ENCODE results near the gene TRIM65. TPM values are rescaled to one million over a fixed set of nuclear protein-coding genes. Genes with fewer than 3 reads are reported as not detected.

The TRIM65 gene
- total RNA-seq, 4 donors from 2014 or later = 16.5 to 26.1 (median 22.3) TPM

- peak within 1 kb of the TSS; percentile 95 to 99 (median 96) for H3K27ac ChIP-seq
- ATAC-seq (peak; percentile 79 to 80), DNase-seq (peak; percentile 100)
- TF ChIP-seq POLR2A (IDR thresholded peaks at IDR 0.05) = peak; percentile 96 to 100
- peak; percentile 54 to 79 (median 61) for TF ChIP-seq CTCF (IDR thresholded peaks at IDR 0.05 in 4 of 5, conservative IDR thresholded peaks at IDR 0.05 in 1 of 5)
- peaks cover 0 to 11% of the 10 kb centered on the region in 2 donors for H3K36me3 ChIP-seq
- H3K4me1 ChIP-seq = peaks cover 39 to 41% of the 10 kb centered on the region in 2 donors
- intact Hi-C loops (cut with DNase I; ENCODE audit: low total_unique reads) = loop anchor here (1.0 to 10.0 kb wide), 5 partner anchors 22 to 389 kb away; partner anchors contain the start of genes RNF157, TRIM65 and UNK
- in situ Hi-C loops (cut with MboI; ENCODE audit: low sequenced_read_pairs in 4 of 4) = loop anchor here in 1 of 4 donors (5.0 kb wide), 1 partner anchor 78 kb away; a partner anchor contains a TSS
- H3K9me3 ChIP-seq = no peaks in the 10 kb centered on the region
- no peaks in the 10 kb centered on the region for H3K27me3 ChIP-seq
- H3K4me3 ChIP-seq = peak within 1 kb of the TSS; percentile 63 to 85 (median 78)
Measured at GRCh38 chr17:75855310-75856061, 41.3 kb downstream of the TRIM65 start, which contains the start of gene WBP2. Gene WBP2 (minus strand): TSS chr17:75855335. CDS start chr17:75855297, 38 bp downstream.

GRCh38 chr17:75854881-75855309, 41.9 kb downstream of the TRIM65 start:
- H3K4me1 ChIP-seq = peaks cover 45% of the 10 kb centered on the region in 2 donors
- H3K27me3 ChIP-seq = no peaks in the 10 kb centered on the region
- no peaks in the 10 kb centered on the region for H3K9me3 ChIP-seq
- DNase-seq (no peak), ATAC-seq (peak; percentile 4 to 5)
- intact Hi-C loops (cut with DNase I; ENCODE audit: low total_unique reads) (loop anchor here (1.0 to 10.0 kb wide), 4 partner anchors 70 to 390 kb away; partner anchors contain the start of genes ACOX1, RNF157, TEN1 and UNK), in situ Hi-C loops (cut with MboI; ENCODE audit: low sequenced_read_pairs in 4 of 4) (loop anchor here in 1 of 4 donors (5.0 kb wide), 1 partner anchor 78 kb away; a partner anchor contains a TSS)
- H3K27ac ChIP-seq = peak overlapping the region; percentile 95 to 99 (median 95)
- H3K4me3 ChIP-seq = peak overlapping the region; percentile 59 to 82 (median 66)
- H3K36me3 ChIP-seq = peaks cover 0 to 17% of the 10 kb centered on the region in 2 donors
- TF ChIP-seq POLR2A (IDR thresholded peaks at IDR 0.05) (no peak), CTCF (IDR thresholded peaks at IDR 0.05 in 4 of 5, conservative IDR thresholded peaks at IDR 0.05 in 1 of 5) (peak in 1 of 5 experiments; percentile 28)

GRCh38 chr17:75854101-75854748, 42.5 kb downstream of the TRIM65 start:
- DNase-seq = peak; percentile 79 to 85
- intact Hi-C loops (cut with DNase I; ENCODE audit: low total_unique reads) = loop anchor here (2.0 to 10.0 kb wide), 3 partner anchors 69 to 391 kb away; partner anchors contain the start of genes ACOX1, RNF157, TEN1 and UNK
- Histone ChIP-seq H3K9me3 (no peaks in the 10 kb centered on the region), H3K4me3 (peak overlapping the region; percentile 59 to 82 (median 66)), H3K36me3 (peaks cover 0 to 24% of the 10 kb centered on the region in 2 donors), H3K27ac (peak overlapping the region; percentile 95 to 99 (median 95)), H3K27me3 (no peaks in the 10 kb centered on the region), H3K4me1 (peaks cover 51 to 52% of the 10 kb centered on the region in 2 donors)
- TF ChIP-seq CTCF (IDR thresholded peaks at IDR 0.05 in 4 of 5, conservative IDR thresholded peaks at IDR 0.05 in 1 of 5) (no peak), POLR2A (IDR thresholded peaks at IDR 0.05) (peak; percentile 74 to 80)
- peak; percentile 48 to 55 for ATAC-seq
- in situ Hi-C loops (cut with MboI; ENCODE audit: low sequenced_read_pairs in 4 of 4) = no loop called here

GRCh38 chr17:75853433-75853832, 43.3 kb downstream of the TRIM65 start:
- ATAC-seq = peak; percentile 8 to 34
- DNase-seq = peak; percentile 73 to 81
- Histone ChIP-seq H3K36me3 (peaks cover 0 to 32% of the 10 kb centered on the region in 2 donors), H3K9me3 (no peaks in the 10 kb centered on the region), H3K27me3 (no peaks in the 10 kb centered on the region), H3K4me1 (peaks cover 53 to 55% of the 10 kb centered on the region in 2 donors), H3K4me3 (peak overlapping the region; percentile 9 to 82 (median 61)), H3K27ac (peak overlapping the region; percentile 95 to 99 (median 95))
- TF ChIP-seq POLR2A (IDR thresholded peaks at IDR 0.05) (no peak), CTCF (IDR thresholded peaks at IDR 0.05 in 4 of 5, conservative IDR thresholded peaks at IDR 0.05 in 1 of 5) (no peak)
- intact Hi-C loops (cut with DNase I; ENCODE audit: low total_unique reads) (loop anchor here (5.0 to 10.0 kb wide), 2 partner anchors 124 to 391 kb away; partner anchors contain the start of genes ACOX1, RNF157 and TEN1), in situ Hi-C loops (cut with MboI; ENCODE audit: low sequenced_read_pairs in 4 of 4) (no loop called here)
